ENCODE results near the gene MFSD6.

MFSD6 gene

GRCh38 chr2:190545555-190546385, 137.6 kb downstream of the MFSD6 start:
- H3K9ac ChIP-seq (ENCODE audit: low read depth in 1 of 2, low read length in 2 of 2), result no peak overlapping the region
- H3K27ac ChIP-seq (ENCODE audit: low read depth, low read length), result no peak overlapping the region
- H3K4me3 ChIP-seq (ENCODE audit: low read depth in 1 of 2, low read length in 2 of 2), result no peak overlapping the region
- no peaks in the 10 kb centered on the region for H3K4me1 ChIP-seq (ENCODE audit: control insufficient read depth in 1 of 2, insufficient read depth in 2 of 2, low read length in 2 of 2)
- H3K36me3 ChIP-seq (ENCODE audit: control insufficient read depth in 1 of 2, insufficient read depth in 2 of 2, low read length in 2 of 2), result no peaks in the 10 kb centered on the region
- no peaks in the 10 kb centered on the region for H3K27me3 ChIP-seq (ENCODE audit: control insufficient read depth in 1 of 2, insufficient read depth in 2 of 2, low read length in 2 of 2)
- H3K9me3 ChIP-seq (ENCODE audit: control insufficient read depth in 1 of 2, low read length in 2 of 2), result peaks cover under 1 to 2% of the 10 kb centered on the region in 2 donors

- H3K36me3 ChIP-seq (ENCODE audit: control insufficient read depth in 1 of 2, insufficient read depth in 2 of 2, low read length in 2 of 2), result no peaks in the 10 kb centered on the region
- no peaks in the 10 kb centered on the region for H3K27me3 ChIP-seq (ENCODE audit: control insufficient read depth in 1 of 2, insufficient read depth in 2 of 2, low read length in 2 of 2)
- no peak overlapping the region for H3K27ac ChIP-seq (ENCODE audit: low read depth, low read length)
- no peaks in the 10 kb centered on the region for H3K9me3 ChIP-seq (ENCODE audit: control insufficient read depth in 1 of 2, low read length in 2 of 2)
- no peak overlapping the region for H3K9ac ChIP-seq (ENCODE audit: low read depth in 1 of 2, low read length in 2 of 2)
- no peak overlapping the region for H3K4me3 ChIP-seq (ENCODE audit: low read depth in 1 of 2, low read length in 2 of 2)
- H3K4me1 ChIP-seq (ENCODE audit: control insufficient read depth in 1 of 2, insufficient read depth in 2 of 2, low read length in 2 of 2), result no peaks in the 10 kb centered on the region
Observed at GRCh38 chr2:190546734-190547133, 138.6 kb downstream of the MFSD6 start.

GRCh38 chr2:190547886-190548285, 139.7 kb downstream of the MFSD6 start:
- Histone ChIP-seq H3K36me3 (ENCODE audit: control insufficient read depth in 1 of 2, insufficient read depth in 2 of 2, low read length in 2 of 2) (no peaks in the 10 kb centered on the region), H3K9me3 (ENCODE audit: control insufficient read depth in 1 of 2, low read length in 2 of 2) (no peaks in the 10 kb centered on the region), H3K9ac (ENCODE audit: low read depth in 1 of 2, low read length in 2 of 2) (no peak overlapping the region), H3K4me1 (ENCODE audit: control insufficient read depth in 1 of 2, insufficient read depth in 2 of 2, low read length in 2 of 2) (no peaks in the 10 kb centered on the region), H3K27ac (ENCODE audit: low read depth, low read length) (no peak overlapping the region), H3K4me3 (ENCODE audit: low read depth in 1 of 2, low read length in 2 of 2) (no peak overlapping the region), H3K27me3 (ENCODE audit: control insufficient read depth in 1 of 2, insufficient read depth in 2 of 2, low read length in 2 of 2) (no peaks in the 10 kb centered on the region)

GRCh38 chr2:190550137-190550536, 142.0 kb downstream of the MFSD6 start:
- H3K4me1 ChIP-seq (ENCODE audit: control insufficient read depth in 1 of 2, insufficient read depth in 2 of 2, low read length in 2 of 2), result no peaks in the 10 kb centered on the region
- H3K9ac ChIP-seq (ENCODE audit: low read depth in 1 of 2, low read length in 2 of 2), result no peak overlapping the region
- no peak overlapping the region for H3K27ac ChIP-seq (ENCODE audit: low read depth, low read length)

More at GRCh38 chr2:190550137-190550536, 142.0 kb downstream of the MFSD6 start:
- no peaks in the 10 kb centered on the region for H3K36me3 ChIP-seq (ENCODE audit: control insufficient read depth in 1 of 2, insufficient read depth in 2 of 2, low read length in 2 of 2)
- no peaks in the 10 kb centered on the region for H3K27me3 ChIP-seq (ENCODE audit: control insufficient read depth in 1 of 2, insufficient read depth in 2 of 2, low read length in 2 of 2)
- H3K4me3 ChIP-seq (ENCODE audit: low read depth in 1 of 2, low read length in 2 of 2), result no peak overlapping the region
- no peaks in the 10 kb centered on the region for H3K9me3 ChIP-seq (ENCODE audit: control insufficient read depth in 1 of 2, low read length in 2 of 2)

Measured in duodenal mucosa (tissue), 2 donors.